Type B pancreatic cell (in vitro differentiated cells): ENCODE results near the gene RRAD. TPM values are rescaled to one million over a fixed set of nuclear protein-coding genes. Genes with fewer than 3 reads are reported as not detected.
A peak's percentile ranks its signal among the peaks of the same experiment; 100 is the strongest.
"Not testable (repeated sequence)": the region's sequence is repeated elsewhere in the genome, so short reads cannot be mapped to it uniquely, and the experiment has no call there.

Source experiments
- DNase-seq: peaks from one replicate; pipeline ENCODE4 v3.0.0; 2021; ENCODE audit warnings: mixed read lengths; ENCODE audit not compliant: unreplicated experiment; ENCODE audit errors: extremely low spot score
- H3K27ac Mint-ChIP-seq: 2 replicates; pipeline ENCODE4 v1.8.0; 2021; ENCODE audit warnings: mild to moderate bottlenecking, mixed read lengths
- H3K27me3 Mint-ChIP-seq: 2 replicates; pipeline ENCODE4 v1.8.0; 2021; ENCODE audit warnings: mixed read lengths
- H3K36me3 Mint-ChIP-seq: 2 replicates; pipeline ENCODE4 v1.8.0; 2021; ENCODE audit warnings: mixed read lengths
- H3K4me1 Mint-ChIP-seq: one replicate; pipeline ENCODE4 v1.8.0; 2021; ENCODE audit warnings: mixed read lengths; ENCODE audit not compliant: unreplicated experiment
- H3K4me3 Mint-ChIP-seq: 2 replicates; pipeline ENCODE4 v1.8.0; 2021; ENCODE audit warnings: mild to moderate bottlenecking, mixed read lengths
- H3K9me3 Mint-ChIP-seq: 2 replicates; pipeline ENCODE4 v1.8.0; 2021; ENCODE audit warnings: mixed read lengths
- total RNA-seq: library from RNA; stranded (reverse); gene quantifications from 2 replicates; pipeline ENCODE4 v1.2.1, GENCODE V29; 2021; ENCODE audit warnings: low replicate concordance
- TF ChIP-seq, protein P1 (sequence below): fragments of 200-600 bp; sonication (generic); conservative IDR thresholded peaks from 2 replicates; pipeline ENCODE4 v1.5.0; 2021; ENCODE audit warnings: antibody characterized with exemption, mild to moderate bottlenecking

Gene RRAD
- total RNA-seq, 1 donor from 2014 or later = 1.3 TPM

DNA sequence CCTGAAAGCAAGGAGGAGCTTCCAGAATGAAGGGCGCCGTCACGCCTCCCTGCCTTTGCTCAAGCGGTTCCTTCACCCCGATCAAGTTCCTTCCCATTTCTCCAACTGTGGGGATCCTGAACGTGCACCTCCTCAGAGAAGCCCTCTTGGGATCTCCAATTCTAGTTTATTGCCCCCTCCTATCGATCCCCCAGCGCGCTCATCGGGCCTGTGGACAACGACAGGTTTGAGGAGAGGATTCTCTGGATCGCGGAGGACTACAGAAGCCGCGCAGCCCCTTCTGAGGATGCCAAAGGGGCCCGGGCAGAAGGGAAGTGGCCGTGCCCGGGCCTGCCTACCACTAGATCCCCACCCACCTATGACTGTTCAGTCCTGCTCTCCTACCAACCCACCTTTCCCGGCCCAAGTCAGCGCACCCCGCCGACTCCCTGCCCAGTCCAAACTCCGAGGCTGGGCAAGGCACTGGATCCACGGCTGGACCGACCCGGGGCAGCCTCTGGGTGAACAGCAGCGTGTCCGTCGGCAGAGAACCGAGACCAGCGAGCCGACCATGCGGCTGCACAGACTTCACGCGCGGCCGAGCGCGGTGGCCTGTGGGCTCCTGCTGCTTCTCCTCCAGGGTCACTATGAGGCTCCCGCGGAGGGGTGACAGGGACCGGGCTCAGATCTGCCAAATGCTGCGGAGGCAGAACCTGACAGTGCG, 22.9 kb upstream of the RRAD start:
- peaks cover 5% of the 10 kb centered on the region for H3K4me1 Mint-ChIP-seq
- H3K4me3 Mint-ChIP-seq = no peak overlapping the region
- H3K27me3 Mint-ChIP-seq = peaks cover 28% of the 10 kb centered on the region
- DNase-seq = no peak
- peaks cover 5% of the 10 kb centered on the region for H3K9me3 Mint-ChIP-seq
- TF ChIP-seq, protein P1, sequence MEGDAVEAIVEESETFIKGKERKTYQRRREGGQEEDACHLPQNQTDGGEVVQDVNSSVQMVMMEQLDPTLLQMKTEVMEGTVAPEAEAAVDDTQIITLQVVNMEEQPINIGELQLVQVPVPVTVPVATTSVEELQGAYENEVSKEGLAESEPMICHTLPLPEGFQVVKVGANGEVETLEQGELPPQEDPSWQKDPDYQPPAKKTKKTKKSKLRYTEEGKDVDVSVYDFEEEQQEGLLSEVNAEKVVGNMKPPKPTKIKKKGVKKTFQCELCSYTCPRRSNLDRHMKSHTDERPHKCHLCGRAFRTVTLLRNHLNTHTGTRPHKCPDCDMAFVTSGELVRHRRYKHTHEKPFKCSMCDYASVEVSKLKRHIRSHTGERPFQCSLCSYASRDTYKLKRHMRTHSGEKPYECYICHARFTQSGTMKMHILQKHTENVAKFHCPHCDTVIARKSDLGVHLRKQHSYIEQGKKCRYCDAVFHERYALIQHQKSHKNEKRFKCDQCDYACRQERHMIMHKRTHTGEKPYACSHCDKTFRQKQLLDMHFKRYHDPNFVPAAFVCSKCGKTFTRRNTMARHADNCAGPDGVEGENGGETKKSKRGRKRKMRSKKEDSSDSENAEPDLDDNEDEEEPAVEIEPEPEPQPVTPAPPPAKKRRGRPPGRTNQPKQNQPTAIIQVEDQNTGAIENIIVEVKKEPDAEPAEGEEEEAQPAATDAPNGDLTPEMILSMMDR = no peak
- no peak overlapping the region for H3K27ac Mint-ChIP-seq
- H3K36me3 Mint-ChIP-seq = no peaks in the 10 kb centered on the region

DNA sequence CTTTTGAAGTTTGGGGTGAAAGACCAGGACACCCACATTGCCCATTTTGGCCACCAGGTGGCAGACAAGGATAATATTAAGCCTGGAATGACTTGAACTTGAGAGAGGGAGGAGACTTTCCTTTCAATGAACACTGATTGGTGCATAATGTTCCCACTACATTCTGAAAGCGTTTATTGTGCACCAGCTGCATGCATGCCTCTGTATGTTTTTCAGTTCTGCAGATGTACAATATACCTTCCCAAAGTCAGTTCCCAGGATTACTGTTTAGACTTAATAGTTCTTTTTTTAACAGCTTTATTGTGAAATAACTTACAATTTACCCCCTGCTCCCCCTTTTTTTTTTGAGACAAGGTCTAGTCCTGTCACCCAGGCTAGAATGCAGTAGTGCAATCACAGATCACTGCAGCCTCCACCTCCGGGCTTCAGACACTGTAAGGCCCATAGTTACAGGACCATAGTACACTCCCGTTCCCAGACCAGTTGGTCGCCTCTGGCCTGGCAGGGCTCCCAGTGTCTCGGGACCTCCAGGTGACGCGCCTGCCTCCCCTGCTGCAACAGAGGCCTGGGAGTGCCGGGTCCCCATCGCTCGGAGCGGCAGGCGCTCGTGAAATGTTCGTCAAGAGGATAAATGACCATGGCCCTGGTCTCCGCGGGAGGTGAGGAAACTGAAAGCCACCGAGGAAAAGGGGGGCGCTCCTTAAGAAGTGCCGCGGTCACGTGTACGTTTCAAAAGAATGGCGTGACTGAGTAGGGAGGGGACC, 22.1 kb upstream of the RRAD start:
- Mint-ChIP-seq H3K4me1 (peaks cover 5% of the 10 kb centered on the region), H3K4me3 (no peak overlapping the region), H3K27ac (peak overlapping the region; percentile 30), H3K36me3 (peaks cover 4% of the 10 kb centered on the region), H3K9me3 (peaks cover 5% of the 10 kb centered on the region), H3K27me3 (peaks cover 28% of the 10 kb centered on the region)
- DNase-seq = peak; percentile 81
- TF ChIP-seq, protein P1 = peak; percentile 93

DNA sequence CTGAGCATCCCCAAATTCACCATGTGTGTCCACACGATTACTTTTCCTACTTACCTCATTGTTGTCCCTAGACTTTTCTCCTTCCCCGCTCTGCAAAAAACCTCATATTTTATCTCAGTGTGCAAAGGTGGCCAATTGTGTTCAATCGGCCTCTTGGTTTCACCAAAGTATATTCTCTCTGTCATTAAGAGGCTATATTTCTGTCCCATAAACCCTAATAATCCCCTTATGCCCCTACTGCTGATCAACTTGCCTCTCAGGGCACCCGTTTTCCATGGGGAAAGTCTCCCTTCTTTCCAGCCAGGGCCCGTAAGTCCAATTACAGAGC, 21.6 kb upstream of the RRAD start:
- Mint-ChIP-seq H3K9me3 (peaks cover 5% of the 10 kb centered on the region), H3K4me1 (peaks cover 5% of the 10 kb centered on the region), H3K27me3 (peaks cover 27% of the 10 kb centered on the region), H3K27ac (peak overlapping the region; percentile 30), H3K4me3 (no peak overlapping the region), H3K36me3 (peaks cover 4% of the 10 kb centered on the region)
- TF ChIP-seq, protein P1 = no peak
- no peak for DNase-seq

DNA sequence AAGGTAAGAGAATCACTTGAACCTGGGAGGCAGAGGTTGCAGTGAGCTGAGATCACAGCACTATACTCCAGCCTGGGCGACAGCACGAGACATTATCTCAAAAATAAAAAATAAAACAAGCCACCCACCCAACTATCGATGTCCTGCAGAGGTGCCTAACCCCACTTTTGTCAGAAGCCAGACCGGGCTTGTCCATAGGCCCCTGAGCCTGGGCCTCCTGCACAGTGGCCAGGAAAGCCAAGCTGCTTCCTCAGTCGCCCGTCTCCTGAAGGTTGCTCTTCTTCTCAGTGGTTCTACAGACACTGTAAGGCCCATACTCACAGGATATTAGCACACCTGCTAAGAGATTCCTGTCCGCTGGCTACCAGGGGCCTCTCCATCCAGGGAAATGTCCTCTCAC, 21.2 kb upstream of the RRAD start:
- DNase-seq = no peak
- no peak overlapping the region for H3K27ac Mint-ChIP-seq
- no peak overlapping the region for H3K4me3 Mint-ChIP-seq
- H3K4me1 Mint-ChIP-seq = peaks cover 5% of the 10 kb centered on the region
- H3K9me3 Mint-ChIP-seq = peaks cover 2% of the 10 kb centered on the region
- TF ChIP-seq, protein P1 = no peak
- H3K27me3 Mint-ChIP-seq = peaks cover 23% of the 10 kb centered on the region
- H3K36me3 Mint-ChIP-seq = peaks cover 4% of the 10 kb centered on the region

DNA sequence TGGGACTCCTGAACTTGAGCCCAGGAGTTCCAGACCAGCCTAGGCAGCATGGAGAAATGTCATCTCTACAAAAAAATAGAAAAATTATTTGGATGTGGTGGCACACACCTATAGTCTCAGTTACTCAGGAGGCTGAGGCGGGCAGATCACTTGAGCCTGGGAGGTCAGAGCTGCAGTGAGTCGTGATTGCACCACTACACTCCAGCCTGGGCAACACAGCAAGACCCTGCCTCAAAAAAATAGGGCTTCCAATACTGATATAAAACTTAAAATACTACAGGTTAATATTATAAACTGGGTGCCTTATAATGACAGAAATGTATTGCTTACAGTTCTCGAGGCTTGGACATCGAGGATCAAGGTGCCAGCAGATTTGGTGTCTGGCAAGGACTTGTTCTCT, 20.6 kb upstream of the RRAD start:
- Mint-ChIP-seq H3K36me3 (peaks cover 4% of the 10 kb centered on the region), H3K4me3 (no peak overlapping the region), H3K4me1 (peaks cover 5% of the 10 kb centered on the region), H3K27me3 (peaks cover 19% of the 10 kb centered on the region), H3K27ac (no peak overlapping the region), H3K9me3 (no peaks in the 10 kb centered on the region)
- TF ChIP-seq, protein P1 = no peak
- DNase-seq = no peak

DNA sequence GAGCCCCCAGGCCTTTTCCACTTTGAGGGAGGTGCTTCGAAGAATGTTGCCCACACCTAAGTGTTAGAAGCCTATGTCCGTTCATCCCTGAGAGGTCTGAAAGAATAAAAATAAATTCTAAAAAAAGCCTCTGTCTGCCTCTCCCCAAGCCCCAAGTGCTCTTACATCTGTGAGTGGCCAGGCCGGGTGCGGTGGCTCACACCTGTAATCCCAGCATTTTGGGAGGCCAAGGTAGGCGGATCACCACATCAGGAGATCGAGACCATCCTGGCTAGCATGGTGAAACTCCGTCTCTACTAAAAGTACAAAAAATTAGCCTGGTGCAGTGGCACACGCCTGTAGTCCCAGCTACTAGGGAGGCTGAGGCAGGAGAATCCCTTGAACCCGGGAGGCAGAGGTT, 19.6 kb upstream of the RRAD start:
- H3K27me3 Mint-ChIP-seq = peaks cover 15% of the 10 kb centered on the region
- H3K27ac Mint-ChIP-seq, H3K4me1 Mint-ChIP-seq, H3K36me3 Mint-ChIP-seq, DNase-seq, H3K9me3 Mint-ChIP-seq, H3K4me3 Mint-ChIP-seq: not testable (repeated sequence)
